GM21723 (cell line): Measurements from ENCODE around the gene TRIO.
A peak's percentile ranks its signal among the peaks of the same experiment; 100 is the strongest.

Experiments
- ATAC-seq: cut with Tn5 transposase; IDR thresholded peaks from one replicate; pipeline ENCODE4 v1.9.1; 2021; ENCODE audit warnings: mild to moderate bottlenecking, moderate library complexity; ENCODE audit not compliant: unreplicated experiment

Gene TRIO

GRCh38 chr5:14165375-14166106 is 22.4 kb downstream of the TRIO start:
- no peak for ATAC-seq

- no peak for ATAC-seq
Observed at GRCh38 chr5:14166437-14166836, 23.3 kb downstream of the TRIO start.

GRCh38 chr5:14167211-14167845 is 24.2 kb downstream of the TRIO start:
- no peak for ATAC-seq

GRCh38 chr5:14168144-14168792 is 25.1 kb downstream of the TRIO start:
- ATAC-seq, result no peak

GRCh38 chr5:14168793-14169262 is 25.7 kb downstream of the TRIO start:
- no peak for ATAC-seq

GRCh38 chr5:14171046-14171445 is 27.9 kb downstream of the TRIO start:
- no peak for ATAC-seq

GRCh38 chr5:14171621-14172020 is 28.5 kb downstream of the TRIO start:
- ATAC-seq, result no peak

GRCh38 chr5:14172149-14172795 is 29.1 kb downstream of the TRIO start:
- peak; percentile 50 for ATAC-seq

- ATAC-seq, result peak; percentile 15
Observed at GRCh38 chr5:14173377-14174229, 30.5 kb downstream of the TRIO start.

GRCh38 chr5:14174230-14174636 is 31.1 kb downstream of the TRIO start:
- peak; percentile 39 for ATAC-seq

- ATAC-seq, result no peak
Observed at GRCh38 chr5:14175381-14175780, 32.2 kb downstream of the TRIO start.

- ATAC-seq, result no peak
Observed at GRCh38 chr5:14176888-14177287, 33.7 kb downstream of the TRIO start.

- no peak for ATAC-seq
Observed at GRCh38 chr5:14177634-14178033, 34.5 kb downstream of the TRIO start.

- ATAC-seq, result no peak
Observed at GRCh38 chr5:14178091-14178490, 34.9 kb downstream of the TRIO start.

- ATAC-seq, result no peak
Observed at GRCh38 chr5:14178671-14179211, 35.6 kb downstream of the TRIO start.

- no peak for ATAC-seq
Observed at GRCh38 chr5:14179446-14179845, 36.3 kb downstream of the TRIO start.

- ATAC-seq, result no peak
Observed at GRCh38 chr5:14180437-14180836, 37.3 kb downstream of the TRIO start.

- ATAC-seq, result no peak
Observed at GRCh38 chr5:14181299-14181968, 38.3 kb downstream of the TRIO start.

GRCh38 chr5:14182761-14183160 is 39.6 kb downstream of the TRIO start:
- no peak for ATAC-seq
